HG03103 (cell line): ENCODE results near the gene VEZT.
"Not testable (repeated sequence)": the region's sequence is repeated elsewhere in the genome, so short reads cannot be mapped to it uniquely, and the experiment has no call there.

Experiments
- ATAC-seq: cut with Tn5 transposase; IDR thresholded peaks from one replicate; pipeline ENCODE4 v1.9.1; 2021; ENCODE audit warnings: low read depth; ENCODE audit not compliant: unreplicated experiment

Gene VEZT, protein sequence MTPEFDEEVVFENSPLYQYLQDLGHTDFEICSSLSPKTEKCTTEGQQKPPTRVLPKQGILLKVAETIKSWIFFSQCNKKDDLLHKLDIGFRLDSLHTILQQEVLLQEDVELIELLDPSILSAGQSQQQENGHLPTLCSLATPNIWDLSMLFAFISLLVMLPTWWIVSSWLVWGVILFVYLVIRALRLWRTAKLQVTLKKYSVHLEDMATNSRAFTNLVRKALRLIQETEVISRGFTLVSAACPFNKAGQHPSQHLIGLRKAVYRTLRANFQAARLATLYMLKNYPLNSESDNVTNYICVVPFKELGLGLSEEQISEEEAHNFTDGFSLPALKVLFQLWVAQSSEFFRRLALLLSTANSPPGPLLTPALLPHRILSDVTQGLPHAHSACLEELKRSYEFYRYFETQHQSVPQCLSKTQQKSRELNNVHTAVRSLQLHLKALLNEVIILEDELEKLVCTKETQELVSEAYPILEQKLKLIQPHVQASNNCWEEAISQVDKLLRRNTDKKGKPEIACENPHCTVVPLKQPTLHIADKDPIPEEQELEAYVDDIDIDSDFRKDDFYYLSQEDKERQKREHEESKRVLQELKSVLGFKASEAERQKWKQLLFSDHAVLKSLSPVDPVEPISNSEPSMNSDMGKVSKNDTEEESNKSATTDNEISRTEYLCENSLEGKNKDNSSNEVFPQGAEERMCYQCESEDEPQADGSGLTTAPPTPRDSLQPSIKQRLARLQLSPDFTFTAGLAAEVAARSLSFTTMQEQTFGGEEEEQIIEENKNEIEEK

DNA sequence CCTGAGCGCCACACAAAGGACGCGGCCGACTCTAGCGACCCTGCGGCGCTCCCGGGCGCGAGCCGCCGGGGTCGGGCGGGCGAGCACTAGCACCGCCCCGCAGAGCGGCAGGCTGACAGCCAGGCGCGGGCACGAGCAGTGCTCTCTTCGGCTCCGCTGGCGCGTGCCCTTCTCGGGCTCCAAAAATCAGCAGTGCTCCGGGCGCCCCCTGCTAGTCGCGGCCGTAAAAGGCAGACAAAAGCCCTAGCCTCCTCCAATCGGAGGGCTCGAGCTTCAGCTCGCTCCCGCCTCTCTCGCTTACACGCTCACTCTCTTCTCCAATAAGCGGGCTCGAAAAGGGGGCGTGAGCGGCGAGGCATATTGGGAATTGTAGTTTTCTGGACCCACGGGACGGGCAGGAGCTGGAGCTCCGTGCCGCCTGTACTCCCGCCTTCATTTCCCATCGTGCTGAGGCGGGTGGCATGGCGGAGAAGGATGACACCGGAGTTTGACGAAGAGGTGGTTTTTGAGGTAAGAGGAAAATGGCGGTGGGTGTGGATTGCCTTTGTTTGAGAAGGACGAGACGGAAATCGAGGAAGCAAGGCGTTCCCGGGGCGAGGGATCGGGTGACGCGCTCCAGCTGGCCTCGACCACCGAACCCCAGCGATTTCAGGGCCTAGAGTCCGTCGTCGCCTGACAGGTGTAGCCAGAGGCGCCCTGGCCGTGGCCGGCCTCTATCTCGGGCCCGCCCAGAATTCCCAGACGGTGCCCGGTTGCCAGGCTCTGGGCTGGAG, at the start of gene VEZT, which contains the start of gene FGD6:
VEZT (plus strand) TSS at position 431 of the 773 bp plus-strand sequence; CDS start at position 475, 44 bp downstream.
FGD6 (minus strand) TSS at position 91 of the 773 bp plus-strand sequence. CDS start 227 bp downstream, outside the sequence.
- peak; percentile 91 for ATAC-seq

DNA sequence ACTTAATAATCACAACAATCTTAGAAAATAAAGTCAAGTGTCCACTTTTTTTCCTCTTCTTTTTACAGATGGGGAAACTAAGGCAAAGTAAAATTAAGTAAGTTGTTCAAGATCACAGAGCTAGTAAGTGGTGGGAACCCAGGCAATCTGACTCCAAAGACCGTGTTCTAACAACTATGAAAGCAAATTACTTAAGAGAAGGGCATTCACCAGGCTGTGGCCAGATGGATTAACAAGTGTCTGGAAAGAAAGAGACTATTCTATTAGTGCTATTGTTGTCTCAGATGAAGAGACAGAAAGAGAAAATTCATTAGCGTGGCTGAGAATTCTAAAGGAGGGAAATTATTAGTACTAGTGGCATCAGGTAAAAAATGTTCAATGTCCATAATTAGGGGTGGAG, 48.9 kb upstream of the VEZT start:
- ATAC-seq: no peak

DNA sequence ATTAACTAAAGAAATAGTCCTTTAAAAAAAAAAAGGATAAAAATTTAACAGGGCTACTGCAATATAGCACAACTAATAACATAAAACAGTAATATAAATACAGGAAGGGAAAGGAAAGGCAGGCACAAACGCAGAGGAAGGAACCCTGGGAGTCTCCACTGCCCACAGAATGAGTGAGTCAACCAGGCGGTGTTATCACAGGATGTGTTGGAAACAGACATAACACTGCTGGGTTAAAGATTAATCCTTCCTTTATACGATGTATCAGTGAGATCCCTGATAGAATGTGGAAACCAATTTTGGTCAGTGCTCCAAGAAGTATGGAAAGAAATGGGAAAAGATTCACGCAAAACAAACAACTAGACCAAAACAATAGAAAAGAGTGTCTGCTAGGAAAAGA, 48.2 kb upstream of the VEZT start:
- ATAC-seq: no peak

DNA sequence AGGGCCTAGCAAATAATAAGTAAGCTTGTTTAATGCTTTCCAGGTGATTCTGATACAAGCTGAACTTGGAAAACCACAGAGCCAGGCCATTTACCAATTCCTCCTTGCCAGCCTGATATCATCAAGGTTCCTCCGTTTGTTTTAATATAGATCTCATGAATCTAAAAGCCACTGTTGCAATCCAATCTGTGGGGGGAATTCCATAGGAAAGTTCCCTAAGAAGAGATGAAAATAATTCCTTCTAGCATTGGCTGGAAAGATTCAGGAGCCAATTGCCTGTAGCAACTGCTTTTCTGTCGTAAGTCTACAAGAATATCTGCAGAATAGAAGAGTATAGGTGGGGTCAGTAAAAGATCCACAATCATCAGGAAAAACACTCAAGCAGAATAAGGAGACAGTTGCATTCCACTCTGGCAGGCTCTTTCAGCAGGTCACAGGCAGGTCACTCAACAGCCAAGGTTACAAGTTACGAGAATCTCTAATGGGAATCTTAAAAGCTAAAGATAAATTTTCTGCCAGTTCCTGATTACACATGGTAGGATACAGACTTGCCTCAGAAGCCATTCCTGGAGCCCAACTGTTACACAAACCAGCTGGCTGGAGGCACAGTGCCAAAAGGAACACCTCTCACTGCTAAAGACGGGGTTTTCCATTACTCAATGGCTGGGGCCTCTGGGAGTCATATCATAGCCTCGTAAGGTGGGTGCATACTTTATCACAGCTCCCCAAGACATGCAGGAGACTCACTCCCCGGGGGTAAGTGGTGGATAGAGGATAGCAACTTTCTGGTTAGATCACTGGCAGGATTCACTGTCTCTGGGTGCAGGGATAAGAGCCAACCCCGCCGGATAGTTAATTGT, 44.0 kb upstream of the VEZT start:
- ATAC-seq: no peak

DNA sequence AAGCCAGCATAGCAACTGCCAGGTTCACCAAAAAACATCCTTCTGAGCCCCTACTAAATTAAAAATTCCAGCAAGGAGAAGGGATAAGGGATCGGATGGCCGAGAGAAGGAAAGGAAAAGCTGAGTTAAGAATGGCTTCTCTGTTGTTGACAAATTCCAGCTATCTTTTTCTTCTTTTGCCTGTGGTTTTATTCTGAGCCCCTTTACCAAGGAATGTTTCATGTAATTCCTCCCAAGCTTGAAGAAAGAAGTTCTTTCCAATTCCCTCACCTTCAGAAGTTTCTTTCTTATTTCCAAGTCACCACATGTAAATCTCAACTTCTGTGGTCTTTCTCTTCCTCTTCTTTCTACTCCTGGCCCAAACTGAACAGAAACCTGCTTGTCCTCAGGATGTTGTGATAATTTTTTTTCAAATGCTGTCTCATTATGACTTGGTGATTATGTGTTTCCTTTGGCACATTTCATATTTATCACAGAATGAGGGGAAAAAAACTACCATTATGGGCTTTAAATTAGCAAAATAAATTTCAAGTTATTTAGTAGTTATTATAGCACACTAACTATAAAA, 40.3 kb upstream of the VEZT start:
- no peak for ATAC-seq

DNA sequence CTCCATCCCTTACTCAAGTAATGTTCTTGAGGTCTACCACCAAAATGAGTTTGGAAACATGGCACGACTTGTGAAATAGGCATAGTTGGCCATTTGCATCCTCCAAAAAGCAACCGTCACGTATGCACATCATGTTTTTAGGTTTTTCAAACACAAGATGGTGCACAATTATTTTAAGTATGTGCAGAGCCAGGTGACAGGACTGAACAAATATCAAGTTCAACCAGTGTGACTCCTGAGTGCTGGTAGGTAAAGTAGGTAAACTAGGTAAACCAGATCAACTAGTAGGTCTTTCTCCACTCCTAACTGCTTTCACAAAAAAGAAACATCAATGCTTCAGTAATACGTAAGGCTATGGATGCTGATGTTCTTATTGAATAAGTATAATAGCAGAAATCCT, 39.5 kb upstream of the VEZT start:
- no peak for ATAC-seq

DNA sequence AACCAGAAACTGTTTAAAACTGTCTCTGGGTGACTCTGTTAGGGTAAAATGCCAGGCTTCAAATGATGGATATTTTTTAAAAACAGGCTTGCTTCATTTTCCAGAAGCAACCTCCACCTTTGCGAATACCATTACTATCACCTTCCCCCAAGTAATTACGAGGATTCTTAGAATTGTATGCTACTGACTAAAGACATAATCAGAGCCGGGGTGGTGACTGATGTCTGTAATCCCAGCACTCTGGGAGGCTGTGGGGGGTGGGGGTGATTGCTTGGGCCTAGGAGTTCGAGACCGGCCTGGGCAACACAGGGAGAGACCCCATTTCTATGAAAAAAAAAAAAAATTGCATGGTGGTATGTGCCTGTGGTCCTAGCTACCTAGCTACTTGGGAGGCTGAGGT, 38.6 kb upstream of the VEZT start:
- ATAC-seq: no peak

DNA sequence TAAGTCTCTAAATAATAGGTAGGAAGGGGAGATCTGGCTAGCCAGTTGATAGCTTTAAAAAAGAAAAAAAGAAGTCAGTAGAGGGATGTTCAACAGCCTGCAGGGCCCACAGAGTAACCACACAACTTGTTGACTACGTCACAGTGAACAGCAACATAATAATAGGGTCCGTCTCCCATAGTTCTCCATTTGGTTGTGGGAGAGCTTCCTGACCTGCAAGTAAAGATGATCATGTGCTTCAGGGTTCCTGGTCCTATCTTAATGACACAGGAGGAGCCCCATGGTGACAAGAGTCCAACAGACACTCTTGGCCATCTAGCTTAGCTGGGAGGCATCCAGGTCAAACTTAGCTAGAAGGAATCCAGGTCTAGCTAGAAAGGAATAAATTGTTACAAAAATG, 36.5 kb upstream of the VEZT start:
- ATAC-seq: no peak

DNA sequence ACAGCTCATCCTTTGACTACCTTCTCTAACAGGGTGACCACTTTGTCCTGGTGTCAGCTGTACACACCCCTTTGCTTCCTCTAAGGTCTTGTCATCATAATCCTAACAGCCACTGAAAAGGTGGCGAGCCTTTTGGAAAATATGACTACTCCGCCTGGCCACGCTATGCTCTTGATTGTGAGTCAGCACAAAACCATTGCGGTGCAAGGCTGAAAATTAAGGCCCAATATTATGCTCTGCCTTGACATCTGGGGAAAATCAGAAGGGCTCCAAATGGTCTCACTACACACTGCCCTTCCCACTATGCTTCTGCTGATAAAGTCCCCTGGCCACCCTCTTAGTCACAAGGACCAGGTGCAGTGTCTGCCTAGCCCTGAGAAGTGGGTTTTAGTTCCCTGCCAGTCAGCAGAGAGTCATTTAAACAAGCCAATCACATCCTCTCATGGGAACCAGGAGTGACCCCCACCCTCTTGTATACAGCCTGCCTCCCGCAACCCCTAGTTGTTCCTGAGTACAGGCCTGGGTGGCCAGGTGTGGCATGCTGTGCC, 34.7 kb upstream of the VEZT start:
- ATAC-seq: no peak

DNA sequence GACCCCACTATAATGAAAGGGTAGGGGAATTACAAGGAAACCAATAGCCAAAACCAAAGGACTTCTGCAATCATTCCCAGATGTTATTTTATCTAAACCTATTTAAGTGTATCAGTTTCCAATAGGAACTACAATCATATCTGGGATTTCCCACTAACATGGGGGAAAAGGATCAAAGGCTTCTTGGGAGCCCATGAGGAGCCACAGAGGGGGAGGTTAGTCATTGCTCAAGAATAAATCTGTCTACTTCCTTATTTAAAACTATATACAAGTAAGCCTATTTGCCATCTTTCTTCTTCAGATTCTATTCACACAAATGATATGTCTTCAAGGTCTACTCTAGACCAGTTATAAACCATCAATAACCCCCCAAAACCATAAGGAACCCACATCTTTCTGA, 33.5 kb upstream of the VEZT start:
- ATAC-seq: no peak

DNA sequence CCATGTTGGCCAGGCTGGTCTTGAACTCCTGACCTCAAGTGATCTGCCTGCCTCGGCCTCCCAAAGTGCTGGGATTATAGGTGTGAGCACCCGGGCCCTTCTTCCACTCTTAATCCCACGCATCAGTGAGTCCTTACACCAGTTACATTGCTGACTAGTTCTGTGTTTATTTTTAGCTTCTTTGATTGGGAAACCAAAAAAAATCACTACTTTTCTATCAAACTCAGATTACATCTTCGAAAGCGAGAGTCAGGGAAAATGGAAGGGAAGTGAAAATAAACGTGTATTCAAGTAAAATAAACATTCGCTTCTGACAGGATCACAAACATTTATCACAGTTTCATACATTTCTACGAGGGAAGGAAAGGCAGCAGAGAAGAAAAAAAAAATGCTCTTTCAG, 32.5 kb upstream of the VEZT start:
- no peak for ATAC-seq

DNA sequence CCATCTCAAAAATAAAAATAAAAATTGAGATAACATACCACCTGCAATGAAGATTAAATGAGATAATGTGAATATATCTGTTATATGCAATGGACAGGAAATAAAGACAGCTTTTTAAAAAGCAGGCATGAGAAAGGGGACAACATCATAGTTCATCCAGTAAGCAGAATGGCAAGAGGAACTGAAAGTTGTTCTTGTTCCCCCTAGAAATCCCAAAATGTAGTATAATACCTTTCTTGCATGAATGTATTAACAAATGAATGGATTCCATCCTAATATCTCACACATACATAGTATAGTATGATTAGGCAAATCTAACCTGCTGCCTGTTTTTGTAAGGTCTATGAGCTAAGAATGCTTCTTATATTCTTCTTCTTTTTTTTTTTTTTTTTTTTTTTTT, 31.8 kb upstream of the VEZT start:
- no peak for ATAC-seq

DNA sequence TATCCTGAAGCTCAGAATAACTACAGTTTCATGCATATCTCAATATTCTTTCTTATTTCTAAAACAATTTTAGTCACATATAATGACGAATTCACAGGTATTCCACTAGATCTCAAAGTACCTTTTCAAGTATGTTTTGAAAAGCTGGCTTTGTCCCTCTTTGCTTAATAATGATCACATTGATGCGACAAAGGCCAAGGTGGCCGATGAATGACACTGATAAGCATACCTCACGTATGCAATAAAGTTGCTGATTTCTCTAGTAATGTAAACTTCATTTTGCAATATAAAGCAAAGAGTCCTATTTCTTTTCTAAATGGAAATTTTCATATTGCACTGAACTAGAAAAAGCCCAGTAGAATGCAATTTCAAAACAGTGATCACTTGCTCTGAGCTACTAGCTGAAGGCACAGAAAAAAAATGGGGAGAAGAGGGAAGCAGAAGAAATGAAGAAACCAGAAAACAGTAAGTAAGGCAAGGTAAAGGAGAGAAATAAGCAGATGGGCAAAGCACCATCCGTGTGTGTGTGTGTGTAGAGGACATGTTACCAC, 29.7 kb upstream of the VEZT start:
- ATAC-seq: no peak

DNA sequence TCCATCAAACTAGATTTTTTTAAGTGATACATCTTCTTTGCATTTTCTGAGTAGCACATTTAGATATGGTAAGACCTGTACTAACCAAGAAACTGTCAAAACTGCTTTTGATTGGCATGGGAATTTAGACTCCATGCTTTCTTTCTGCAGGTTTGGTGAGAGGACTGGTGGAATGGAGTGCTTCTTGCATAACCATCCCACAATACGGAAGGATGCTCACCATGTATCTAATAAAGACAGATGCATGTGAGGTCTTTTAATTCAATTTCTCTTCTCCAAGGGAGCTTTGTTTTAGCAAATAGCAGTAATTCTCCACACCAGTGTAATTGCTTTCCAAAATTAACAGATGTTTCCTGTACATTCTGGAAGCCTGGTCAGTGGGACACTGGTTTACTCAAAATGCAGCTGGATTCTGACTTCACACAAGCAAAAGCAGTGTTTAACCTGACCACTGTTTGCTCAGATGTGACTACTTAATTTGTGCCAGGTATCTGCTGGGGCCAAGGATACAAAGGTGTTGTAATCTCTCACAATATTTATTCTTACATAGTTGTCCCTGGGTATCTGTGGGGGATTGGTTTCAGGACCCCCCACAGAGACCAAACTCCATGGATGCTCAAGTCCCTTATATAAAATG, 26.4 kb upstream of the VEZT start:
- no peak for ATAC-seq

DNA sequence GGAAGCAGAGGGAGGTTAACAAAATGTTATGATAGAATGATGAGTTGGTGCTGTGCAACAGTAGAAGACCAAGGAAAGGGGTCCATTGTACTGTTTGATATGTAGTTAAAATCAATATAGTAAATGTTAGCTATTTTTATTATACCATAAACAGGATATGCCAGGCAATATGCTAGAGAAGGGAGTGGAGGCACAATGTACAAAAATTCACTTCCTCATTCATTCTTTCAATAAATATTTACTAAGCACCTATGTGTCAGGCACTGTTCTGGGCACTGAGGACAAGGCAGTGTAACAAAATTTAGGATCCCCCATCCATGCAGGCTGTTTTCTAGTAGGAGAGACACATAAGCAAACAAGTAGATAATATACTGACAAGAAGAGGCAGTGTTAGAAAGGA, 25.3 kb upstream of the VEZT start:
- ATAC-seq: no peak

DNA sequence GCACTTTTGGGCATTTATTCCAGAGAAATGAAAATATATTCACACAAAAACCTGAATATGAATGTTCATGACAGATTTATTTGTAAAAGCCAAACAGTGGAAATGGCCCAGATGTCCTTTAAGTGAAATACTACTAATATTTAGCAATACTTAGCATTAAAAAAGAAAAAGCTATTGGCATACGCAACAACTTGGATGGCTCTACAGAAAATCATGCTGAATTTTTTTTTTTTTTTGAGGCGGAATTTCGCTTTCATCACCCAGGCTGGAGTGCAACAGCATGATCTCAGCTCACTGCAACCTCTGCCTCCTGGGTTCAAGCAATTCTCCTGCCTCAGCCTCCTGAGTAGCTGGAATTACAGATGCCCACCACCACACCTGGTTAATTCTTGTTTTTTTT, 24.5 kb upstream of the VEZT start:
- no peak for ATAC-seq

DNA sequence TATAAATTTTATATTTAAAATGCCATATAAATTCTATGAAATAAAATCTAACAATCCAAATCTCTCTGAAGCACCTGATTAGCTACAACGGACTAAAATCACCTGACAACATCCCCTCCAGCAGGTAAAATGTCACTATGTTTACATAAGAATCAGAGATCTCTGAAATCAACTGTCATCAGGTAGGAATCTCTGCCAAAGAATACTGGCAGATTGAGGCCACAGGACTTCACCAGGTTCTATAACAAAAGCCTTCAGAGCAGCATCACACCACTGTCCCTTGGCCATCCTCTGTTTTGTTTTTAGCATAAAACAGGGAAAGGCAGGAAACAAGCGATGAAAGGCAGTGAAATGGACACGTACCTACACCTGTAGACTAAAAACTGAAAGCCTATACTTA, 22.5 kb upstream of the VEZT start:
- no peak for ATAC-seq

DNA sequence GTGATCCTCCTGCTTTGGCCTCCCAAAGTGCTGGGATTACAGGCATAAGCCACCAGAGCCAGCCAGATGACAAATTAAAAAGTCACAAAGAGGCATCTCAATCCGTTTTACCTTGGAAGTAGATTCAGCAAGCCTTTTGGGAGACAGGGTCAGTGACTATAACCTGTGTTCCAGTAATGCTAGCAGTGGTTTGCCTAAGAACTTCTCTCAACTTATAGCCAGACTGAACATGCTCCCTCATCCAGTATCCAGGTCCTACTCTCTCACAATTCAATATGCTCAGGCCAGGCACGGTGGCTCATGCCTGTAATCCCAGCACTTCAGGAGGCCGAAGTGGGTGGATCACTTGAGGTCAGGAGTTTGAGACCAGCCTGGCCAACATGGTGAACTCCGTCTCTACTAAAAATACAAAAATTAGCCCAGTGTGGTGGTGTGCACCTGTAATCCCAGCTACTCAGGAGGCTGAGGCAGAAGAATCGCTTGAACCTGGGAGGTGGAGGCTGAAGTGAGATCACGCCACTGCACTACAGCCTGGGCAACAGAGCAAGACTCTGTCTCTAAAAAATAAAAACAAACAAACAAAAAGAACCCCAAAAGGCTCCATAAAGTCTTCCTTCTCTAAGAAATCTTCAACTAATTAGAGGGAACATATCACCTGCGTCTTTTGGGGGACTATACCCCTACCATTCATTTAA, 20.6 kb upstream of the VEZT start:
- ATAC-seq: not testable (repeated sequence)
